ENCODE measurements around the gene RPL27.

GRCh38 chr17:42999003-42999525 lies 845 bp downstream of the RPL27 start:
- TF ChIP-seq CTCF (conservative IDR thresholded peaks at IDR 0.05; ENCODE audit: low read depth, low read length): no peak
- TF ChIP-seq EZH2 (IDR thresholded peaks at IDR 0.05; ENCODE audit: borderline replicate concordance, low read depth, low read length, poor library complexity, severe bottlenecking): no peak

Data from A673 (cell line).